ENCODE measurements around the gene FRZB.

- TF ChIP-seq CTCF (IDR thresholded peaks at IDR 0.05) (no peak), POLR2A (IDR thresholded peaks at IDR 0.05) (no peak)
Observed at GRCh38 chr2:182907081-182907830, 40.8 kb upstream of the FRZB start.
